H1 (cell line): ENCODE results near the gene MIA2. TPM values are rescaled to one million over a fixed set of nuclear protein-coding genes. Genes with fewer than 3 reads are reported as not detected.

ENCODE experiments used
- CTCF ChIA-PET: fragments of 300-600 bp; sonication (Branson Sonifier 250); formaldehyde crosslinking; loops from one replicate; lab custom pipeline; 2021; ENCODE audit not compliant: partially characterized antibody; lab: Charles Lee
- POLR2A ChIA-PET: fragments of 300-600 bp; sonication (Branson Sonifier 250); formaldehyde crosslinking; loops from one replicate; lab custom pipeline; 2021; ENCODE audit warnings: inconsistent platforms; ENCODE audit not compliant: partially characterized antibody; lab: Charles Lee
- DNase-seq, 2 experiments: peaks; one replicate each; pipeline versions ENCODE4 v3.0.0 to v3.0.0-alpha.2; 2010 to 2022; ENCODE audit warnings: low spot score in 2 of 2, low read depth in 1 of 2, mixed read lengths in 1 of 2
- FAIRE-seq: peaks from 2 replicates; lab custom pipeline; 2011; peaks lifted over from hg19 to GRCh38; lab: Jason Lieb, UNC
- H2AFZ ChIP-seq: 2 replicates; pipeline ENCODE4 v1.8.1; 2012; ENCODE audit warnings: low read length, inconsistent platforms
- H2AK5ac ChIP-seq: 2 replicates; pipeline ENCODE4 v1.6.1; 2013; ENCODE audit warnings: low read depth, low read length
- H2BK120ac ChIP-seq: replicated peaks from 2 replicates; pipeline ENCODE3; 2013; ENCODE audit warnings: low read depth, low read length, inconsistent platforms
- H2BK12ac ChIP-seq: 2 replicates; pipeline ENCODE4 v1.6.1; 2013; ENCODE audit warnings: low read depth, low read length
- H2BK15ac ChIP-seq: 2 replicates; pipeline ENCODE4 v1.6.1; 2013; ENCODE audit warnings: low read length
- H2BK20ac ChIP-seq: 2 replicates; pipeline ENCODE4 v1.6.1; 2013; ENCODE audit warnings: low read length
- H2BK5ac ChIP-seq: 2 replicates; pipeline ENCODE4 v1.6.1; 2013; ENCODE audit warnings: low read depth, low read length
- H3K14ac ChIP-seq: 2 replicates; pipeline ENCODE4 v1.6.1; 2013; ENCODE audit warnings: inconsistent platforms; ENCODE audit not compliant: insufficient read length
- H3K18ac ChIP-seq: 2 replicates; pipeline ENCODE4 v1.6.1; 2013; ENCODE audit warnings: low read length; ENCODE audit errors: extremely low read depth
- H3K23ac ChIP-seq: 2 replicates; pipeline ENCODE4 v1.6.1; 2013; ENCODE audit warnings: inconsistent platforms; ENCODE audit not compliant: insufficient read length
- H3K23me2 ChIP-seq: 2 replicates; pipeline ENCODE4 v1.6.1; 2013; ENCODE audit warnings: low read depth, low read length
- H3K27ac ChIP-seq: 2 replicates; pipeline ENCODE4 v1.6.1; 2011; ENCODE audit warnings: low read depth, low read length, inconsistent platforms
- H3K27me3 ChIP-seq, 4 experiments: replicated peaks in 1 of 4; 1 replicate in 1 of 4; 2 replicates in 3 of 4; pipeline versions ENCODE4 v1.6.1 to v1.8.1; 2011 to 2013; ENCODE audit warnings: low read length in 3 of 4, mild to moderate bottlenecking in 3 of 4, inconsistent platforms in 2 of 4, mixed read lengths in 2 of 4, moderate library complexity in 1 of 4; ENCODE audit not compliant: control insufficient read depth in 3 of 4, insufficient read depth in 3 of 4; ENCODE audit errors: extremely low read depth in 1 of 4
- H3K36me3 ChIP-seq, 4 experiments: 2 replicates each; pipeline versions ENCODE4 v1.6.1 to v1.8.1; 2011 to 2013; ENCODE audit warnings: mild to moderate bottlenecking in 4 of 4, low read length in 3 of 4, moderate library complexity in 2 of 4, control low read depth in 1 of 4, inconsistent platforms in 1 of 4; ENCODE audit not compliant: insufficient read depth in 4 of 4, control insufficient read depth in 2 of 4
- H3K4ac ChIP-seq: replicated peaks from 2 replicates; pipeline ENCODE3; 2013; ENCODE audit warnings: low read length, low read depth, mixed read lengths, inconsistent platforms; ENCODE audit not compliant: insufficient read length
- H3K4me1 ChIP-seq, 4 experiments: replicated peaks in 1 of 4; 1 replicate in 1 of 4; 2 replicates in 3 of 4; pipeline versions ENCODE4 v1.6.1 to v1.8.1; 2011 to 2013; ENCODE audit warnings: low read length in 3 of 4, inconsistent platforms in 2 of 4, mixed read lengths in 1 of 4; ENCODE audit not compliant: insufficient read depth in 4 of 4, control insufficient read depth in 3 of 4
- H3K4me2 ChIP-seq, 2 experiments: 2 replicates each; pipeline versions ENCODE4 v1.6.1 to v1.8.1; 2011 to 2013; ENCODE audit warnings: low read depth in 2 of 2, low read length in 2 of 2, control low read depth in 1 of 2, inconsistent platforms in 1 of 2, mild to moderate bottlenecking in 1 of 2; ENCODE audit not compliant: insufficient read depth in 1 of 2
- H3K4me3 ChIP-seq, 4 experiments: fragments of 200-600, 300-600 bp in 1 of 4; sonication (generic), shearing (Covaris generic), sonication (Bioruptor Twin) in 1 of 4; 2 replicates each; pipeline versions ENCODE4 v1.5.1 to v1.8.1; 2011 to 2016; ENCODE audit warnings: low read length in 4 of 4, low read depth in 3 of 4, control low read depth in 2 of 4, inconsistent platforms in 2 of 4, mild to moderate bottlenecking in 2 of 4, mixed read lengths in 1 of 4, moderate library complexity in 1 of 4; ENCODE audit not compliant: insufficient read depth in 2 of 4; ENCODE audit errors: extremely low read depth in 1 of 4
- H3K56ac ChIP-seq: replicated peaks from 2 replicates; pipeline ENCODE3; 2013; ENCODE audit warnings: low read depth, mild to moderate bottlenecking, mixed read lengths, low read length, inconsistent platforms; ENCODE audit not compliant: insufficient read length
- H3K79me1 ChIP-seq: 2 replicates; pipeline ENCODE4 v1.6.1; 2013; ENCODE audit warnings: low read depth, low read length, control low read depth
- H3K79me2 ChIP-seq, 2 experiments: 2 replicates each; pipeline versions ENCODE4 v1.6.1 to v1.8.1; 2012 to 2013; ENCODE audit warnings: low read length in 2 of 2, mild to moderate bottlenecking in 2 of 2, inconsistent platforms in 1 of 2; ENCODE audit not compliant: insufficient read depth in 2 of 2, control insufficient read depth in 1 of 2
- H3K9ac ChIP-seq, 4 experiments: replicated peaks in 1 of 4; 1 replicate in 1 of 4; 2 replicates in 3 of 4; pipeline versions ENCODE4 v1.6.1 to v1.8.1; 2011 to 2013; ENCODE audit warnings: low read depth in 3 of 4, low read length in 3 of 4, control low read depth in 2 of 4, mild to moderate bottlenecking in 2 of 4, moderate library complexity in 2 of 4, inconsistent platforms in 1 of 4; ENCODE audit errors: extremely low read depth in 1 of 4
- H3K9me3 ChIP-seq, 2 experiments: 2 replicates each; pipeline versions ENCODE4 v1.6.1 to v1.8.1; 2012 to 2013; ENCODE audit warnings: mild to moderate bottlenecking in 2 of 2, moderate library complexity in 2 of 2, control low read depth in 1 of 2, inconsistent platforms in 1 of 2, low read depth in 1 of 2, low read length in 1 of 2, mixed read lengths in 1 of 2; ENCODE audit not compliant: insufficient read depth in 2 of 2
- H4K20me1 ChIP-seq, 2 experiments: replicated peaks in 1 of 2; 2 replicates each; pipeline versions ENCODE3 to v1.8.1; 2011 to 2013; ENCODE audit warnings: inconsistent platforms in 2 of 2, low read length in 2 of 2, mild to moderate bottlenecking in 1 of 2; ENCODE audit not compliant: insufficient read depth in 2 of 2, control insufficient read depth in 1 of 2
- H4K5ac ChIP-seq: 2 replicates; pipeline ENCODE4 v1.6.1; 2013; ENCODE audit warnings: low read length, low read depth, mixed read lengths, inconsistent platforms; ENCODE audit not compliant: insufficient read length
- H4K8ac ChIP-seq: 2 replicates; pipeline ENCODE4 v1.8.0; 2013; ENCODE audit warnings: mild to moderate bottlenecking, moderate library complexity, low read length, inconsistent platforms; ENCODE audit not compliant: insufficient read depth; ENCODE audit errors: extremely low read depth
- H4K91ac ChIP-seq: replicated peaks from 2 replicates; pipeline ENCODE3; 2013; ENCODE audit warnings: low read length, mixed read lengths, inconsistent platforms; ENCODE audit not compliant: insufficient read length
- ASH2L ChIP-seq: fragments of 200-600, 300-600 bp; sonication (generic); IDR thresholded peaks from one replicate; pipeline ENCODE4 v1.7.1; 2017; ENCODE audit warnings: low read length
- ATF2 ChIP-seq: IDR thresholded peaks from 2 replicates; pipeline ENCODE4 v1.6.1; 2012; ENCODE audit warnings: low read length, inconsistent platforms
- CBX8 ChIP-seq: fragments of 300-800, 300-1000 bp; sonication (generic); IDR thresholded peaks from 2 replicates; pipeline ENCODE4 v1.7.1; 2016; ENCODE audit warnings: low read depth, low read length, borderline replicate concordance
- CHD1 ChIP-seq: IDR thresholded peaks from 2 replicates; pipeline ENCODE4 v1.6.1; 2012; ENCODE audit warnings: low read depth, low read length, improper control_type of control experiment
- E2F6 ChIP-seq: IDR thresholded peaks from 2 replicates; pipeline ENCODE4 v1.6.1; 2012; ENCODE audit warnings: inconsistent platforms
- KDM1A ChIP-seq: fragments of 200-600, 300-600 bp; sonication (generic); IDR thresholded peaks from 2 replicates; pipeline ENCODE4 v1.7.1; 2016; ENCODE audit warnings: mild to moderate bottlenecking, low read length, borderline replicate concordance
- KDM4A ChIP-seq: IDR thresholded peaks from one replicate; pipeline ENCODE4 v1.7.1; 2012; ENCODE audit warnings: low read depth, mild to moderate bottlenecking, moderate library complexity, low read length, inconsistent platforms; ENCODE audit not compliant: severe bottlenecking
- MAX ChIP-seq: IDR thresholded peaks from 2 replicates; pipeline ENCODE4 v1.6.1; 2012; ENCODE audit warnings: inconsistent platforms
- NRF1 ChIP-seq: IDR thresholded peaks from 2 replicates; pipeline ENCODE4 v1.6.1; 2011; ENCODE audit warnings: mild to moderate bottlenecking, low read depth, low read length, improper control_type of control experiment
- POU5F1 ChIP-seq: IDR thresholded peaks from 2 replicates; pipeline ENCODE4 v1.6.1; 2011; ENCODE audit warnings: low read depth, mild to moderate bottlenecking, low read length, moderate library complexity
- SP1 ChIP-seq: IDR thresholded peaks from 2 replicates; pipeline ENCODE4 v1.6.1; 2011; ENCODE audit warnings: low read depth, low read length
- SP2 ChIP-seq: IDR thresholded peaks from 2 replicates; pipeline ENCODE4 v1.6.1; 2012; ENCODE audit warnings: mild to moderate bottlenecking, low read length, inconsistent platforms
- USF2 ChIP-seq: IDR thresholded peaks from 2 replicates; pipeline ENCODE4 v1.6.1; 2011; ENCODE audit warnings: low read length, improper control_type of control experiment
- polyA plus RNA-seq, 7 experiments: library from polyadenylated mRNA; depleted of rRNA in 3 of 7; stranded (reverse) in 5 of 7; unstranded in 2 of 7; fragments of >200 nt in 5 of 7; fragments of 200-250 nt in 2 of 7; gene quantifications; 1 replicate in 5 of 7; 2 replicates in 1 of 7; 4 replicates in 1 of 7; pipeline versions ENCODE4 v1.2.1 to v1.2.3, GENCODE V29; 2011 to 2013; ENCODE audit warnings: missing spikeins in 2 of 7, mixed read lengths in 2 of 7
- total RNA-seq: library from RNA; stranded (reverse); fragmentation: NEBNext Ultra II Directional; extraction: Animal tissue kit (Norgen Biotek cat#: 25700); gene quantifications from 2 replicates; pipeline ENCODE4 v1.2.1, GENCODE V29; 2021

MIA2 gene
- total and polyA plus RNA-seq, 2 of the 8 experiments (the other 6 are each of a cell fraction or from before 2014, with no cell fraction given) = 10.1 to 15.0 TPM

GRCh38 chr14:39251547-39251946 is 17.8 kb downstream of the MIA2 start:
- Histone ChIP-seq H3K18ac (no peak overlapping the region), H3K27me3 (no peaks in the 10 kb centered on the region), H3K9ac (no peak overlapping the region), H4K5ac (no peak overlapping the region), H4K91ac (no peak overlapping the region), H3K23me2 (no peaks in the 10 kb centered on the region), H3K23ac (no peak overlapping the region), H3K4me2 (no peak overlapping the region), H2BK12ac (no peak overlapping the region), H3K4ac (no peak overlapping the region), H2BK5ac (no peak overlapping the region), H3K4me1 (no peaks in the 10 kb centered on the region), H3K56ac (no peak overlapping the region), H4K8ac (no peak overlapping the region), H3K27ac (no peak overlapping the region), H3K79me2 (no peaks in the 10 kb centered on the region), H3K36me3 (no peaks in the 10 kb centered on the region), H3K4me3 (no peak overlapping the region), H3K14ac (no peak overlapping the region), H2BK20ac (no peak overlapping the region), H3K79me1 (no peaks in the 10 kb centered on the region), H3K9me3 (no peaks in the 10 kb centered on the region), H2AK5ac (no peak overlapping the region), H4K20me1 (no peaks in the 10 kb centered on the region), H2BK15ac (no peak overlapping the region), H2BK120ac (no peak overlapping the region), H2AFZ (no peak overlapping the region)
- DNase-seq (no peak), FAIRE-seq (no peak)
- CTCF ChIA-PET = no interaction called here
- POLR2A ChIA-PET = no interaction called here
- TF ChIP-seq POU5F1 (no peak), SP2 (no peak), KDM1A (no peak), ATF2 (no peak), USF2 (no peak), E2F6 (no peak), CBX8 (no peak), SP1 (no peak), MAX (no peak), NRF1 (no peak), CHD1 (no peak), KDM4A (no peak), ASH2L (no peak)
